ENCODE data around the gene WWOX. TPM values are rescaled to one million over a fixed set of nuclear protein-coding genes. Genes with fewer than 3 reads are reported as not detected.

The WWOX gene
- total and polyA plus RNA-seq, 2 donors (not counting 3 experiments of a cell fraction or from before 2014, with no cell fraction given), result 6.2 to 12.5 TPM

DNA sequence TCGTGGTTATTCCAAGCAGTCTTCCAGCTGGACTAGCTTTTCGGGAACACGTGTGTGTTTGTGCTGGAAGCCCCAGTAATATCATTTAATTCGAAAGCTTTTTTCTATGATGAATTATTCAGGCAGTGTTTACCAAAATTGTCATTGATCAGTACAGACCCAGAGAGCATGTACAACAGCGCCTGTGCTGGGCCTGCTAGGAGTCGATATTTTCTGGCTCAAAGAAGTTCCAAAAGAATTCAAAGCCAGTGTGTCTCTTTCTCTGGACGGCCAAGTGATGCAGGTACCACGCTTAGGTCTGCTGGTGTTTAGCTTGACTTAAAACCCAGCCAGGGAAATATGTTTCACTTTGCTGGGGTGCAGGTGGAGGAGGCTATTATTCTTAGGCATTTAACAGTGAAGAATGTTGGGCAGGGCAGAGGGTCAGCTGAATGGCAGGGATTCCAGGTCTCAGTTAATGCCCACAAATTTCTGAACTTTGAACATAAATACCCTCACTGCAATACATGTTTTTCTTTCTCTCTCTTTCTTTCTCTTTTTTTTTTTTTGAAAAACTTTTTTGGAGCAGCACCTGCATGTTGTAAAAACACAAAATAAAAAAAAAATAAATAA lies 401.3 kb downstream of the WWOX start:
- dilution Hi-C loops (cut with MboI; ENCODE audit: extremely low pct_ligation_motif_present, low sequenced_read_pairs) (no loop called here), intact Hi-C loops (cut with micrococcal nuclease) (loop anchor here (5.0 kb wide), 1 partner anchor 272 kb away; no protein-coding TSS in a partner anchor)
- DNase-seq (ENCODE audit: low read depth, low spot score) (no peak), FAIRE-seq (no peak)
- Histone ChIP-seq H3K27me3 (ENCODE audit: control insufficient read depth in 2 of 2, insufficient read depth in 2 of 2, low read length in 2 of 2) (no peaks in the 10 kb centered on the region), H3K4me3 (replicated peaks in 1 of 3; ENCODE audit: insufficient read depth in 1 of 3, low read depth in 1 of 3, low read length in 3 of 3) (no peak overlapping the region), H3K9me3 (replicated peaks; ENCODE audit: control insufficient read depth, insufficient read depth, low read length) (no peaks in the 10 kb centered on the region), H2AFZ (ENCODE audit: low read depth, low read length) (no peak overlapping the region), H3K4me2 (ENCODE audit: insufficient read depth, low read length) (no peak overlapping the region), H3K79me2 (ENCODE audit: control insufficient read depth, insufficient read depth, low read length) (no peaks in the 10 kb centered on the region), H4K20me1 (replicated peaks; ENCODE audit: control insufficient read depth, extremely low read depth, insufficient read depth, low read length) (no peaks in the 10 kb centered on the region), H3K36me3 (ENCODE audit: control insufficient read depth in 2 of 2, extremely low read depth in 1 of 2, insufficient read depth in 2 of 2, low read length in 2 of 2) (no peaks in the 10 kb centered on the region), H3K4me1 (ENCODE audit: control insufficient read depth, extremely low read depth, insufficient read depth, low read length) (no peaks in the 10 kb centered on the region), H3K9ac (replicated peaks; ENCODE audit: extremely low read depth, insufficient read depth, low read length) (no peak overlapping the region), H3K9me1 (replicated peaks; ENCODE audit: control insufficient read depth, extremely low read depth, insufficient read depth, low read length) (no peaks in the 10 kb centered on the region), H3K27ac (ENCODE audit: insufficient read depth, low read depth, low read length) (no peak overlapping the region)
- POLR2A ChIA-PET, result no interaction called here
- BruUV-seq (replicated peaks), result no TSS peak
- CTCF ChIA-PET, result no interaction called here
- TF ChIP-seq JUN (IDR thresholded peaks at IDR 0.05; ENCODE audit: borderline replicate concordance, insufficient read depth, insufficient read length, low read depth) (no peak), CTCF (IDR thresholded peaks at IDR 0.05; ENCODE audit: extremely low read depth in 1 of 2, insufficient read depth in 1 of 2, low read depth in 1 of 2, low read length in 2 of 2) (no peak)

DNA sequence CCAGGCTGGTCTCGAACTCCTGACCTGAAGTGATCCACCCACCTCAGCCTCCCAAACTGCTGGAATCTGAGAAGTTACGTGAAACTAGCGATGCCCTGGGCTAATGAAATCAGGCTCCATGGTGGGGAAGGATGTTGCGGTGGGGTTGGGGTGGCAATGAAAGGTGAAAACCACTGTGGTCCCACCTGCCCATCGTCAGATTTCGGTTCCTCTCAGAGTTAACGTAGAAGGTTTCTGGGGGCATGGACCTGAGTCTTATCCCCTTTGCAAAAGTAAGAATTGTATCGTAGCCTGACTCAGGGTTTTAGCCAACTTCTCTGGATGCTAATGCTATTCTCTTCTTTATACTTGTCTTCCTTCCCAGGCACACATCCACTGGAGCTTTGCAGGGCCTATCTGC lies 402.3 kb downstream of the WWOX start:
- dilution Hi-C loops (cut with MboI; ENCODE audit: extremely low pct_ligation_motif_present, low sequenced_read_pairs), result no loop called here
- Histone ChIP-seq H3K4me3 (replicated peaks in 1 of 3; ENCODE audit: insufficient read depth in 1 of 3, low read depth in 1 of 3, low read length in 3 of 3) (no peak overlapping the region), H3K79me2 (ENCODE audit: control insufficient read depth, insufficient read depth, low read length) (no peaks in the 10 kb centered on the region), H3K4me2 (ENCODE audit: insufficient read depth, low read length) (no peak overlapping the region), H3K27ac (ENCODE audit: insufficient read depth, low read depth, low read length) (no peak overlapping the region), H3K36me3 (ENCODE audit: control insufficient read depth in 2 of 2, extremely low read depth in 1 of 2, insufficient read depth in 2 of 2, low read length in 2 of 2) (no peaks in the 10 kb centered on the region), H3K9me3 (replicated peaks; ENCODE audit: control insufficient read depth, insufficient read depth, low read length) (no peaks in the 10 kb centered on the region), H3K9me1 (replicated peaks; ENCODE audit: control insufficient read depth, extremely low read depth, insufficient read depth, low read length) (no peaks in the 10 kb centered on the region), H3K27me3 (ENCODE audit: control insufficient read depth in 2 of 2, insufficient read depth in 2 of 2, low read length in 2 of 2) (no peaks in the 10 kb centered on the region), H2AFZ (ENCODE audit: low read depth, low read length) (no peak overlapping the region), H4K20me1 (replicated peaks; ENCODE audit: control insufficient read depth, extremely low read depth, insufficient read depth, low read length) (no peaks in the 10 kb centered on the region), H3K9ac (replicated peaks; ENCODE audit: extremely low read depth, insufficient read depth, low read length) (no peak overlapping the region), H3K4me1 (ENCODE audit: control insufficient read depth, extremely low read depth, insufficient read depth, low read length) (no peaks in the 10 kb centered on the region)
- FAIRE-seq, result no peak
- DNase-seq (ENCODE audit: low read depth, low spot score), result no peak
- no peak for TF ChIP-seq JUN (IDR thresholded peaks at IDR 0.05; ENCODE audit: borderline replicate concordance, insufficient read depth, insufficient read length, low read depth)
- TF ChIP-seq, protein P1, sequence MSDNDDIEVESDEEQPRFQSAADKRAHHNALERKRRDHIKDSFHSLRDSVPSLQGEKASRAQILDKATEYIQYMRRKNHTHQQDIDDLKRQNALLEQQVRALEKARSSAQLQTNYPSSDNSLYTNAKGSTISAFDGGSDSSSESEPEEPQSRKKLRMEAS (IDR thresholded peaks at IDR 0.05; ENCODE audit: insufficient read depth, insufficient read length), result no peak
- TF ChIP-seq MYC (IDR thresholded peaks at IDR 0.05; ENCODE audit: low read depth, low read length), result no peak
- no peak for TF ChIP-seq EZH2 (IDR thresholded peaks at IDR 0.05; ENCODE audit: borderline replicate concordance, low read depth, low read length, severe bottlenecking)
- no peak for TF ChIP-seq POLR2AphosphoS5 (IDR thresholded peaks at IDR 0.05; ENCODE audit: insufficient read depth, low read depth, low read length)
- no peak for TF ChIP-seq CTCF (IDR thresholded peaks at IDR 0.05; ENCODE audit: extremely low read depth in 1 of 2, insufficient read depth in 1 of 2, low read depth in 1 of 2, low read length in 2 of 2)
- TF ChIP-seq FOS (IDR thresholded peaks at IDR 0.05; ENCODE audit: borderline replicate concordance, insufficient read depth, low read length), result no peak
- TF ChIP-seq POLR2A (IDR thresholded peaks at IDR 0.05; ENCODE audit: low read depth, low read length), result no peak
- no peak for TF ChIP-seq GATA2 (IDR thresholded peaks at IDR 0.05; ENCODE audit: insufficient read depth, insufficient read length, low read depth, low read length)
- no TSS peak for BruUV-seq (replicated peaks)
- intact Hi-C loops (cut with micrococcal nuclease), result loop anchor here (5.0 kb wide), 1 partner anchor 271 kb away; no protein-coding TSS in a partner anchor
- ChIA-PET POLR2A (no interaction called here), CTCF (no interaction called here)
